ENCODE measurements around the gene BRF1.

- TF ChIP-seq, protein P1, sequence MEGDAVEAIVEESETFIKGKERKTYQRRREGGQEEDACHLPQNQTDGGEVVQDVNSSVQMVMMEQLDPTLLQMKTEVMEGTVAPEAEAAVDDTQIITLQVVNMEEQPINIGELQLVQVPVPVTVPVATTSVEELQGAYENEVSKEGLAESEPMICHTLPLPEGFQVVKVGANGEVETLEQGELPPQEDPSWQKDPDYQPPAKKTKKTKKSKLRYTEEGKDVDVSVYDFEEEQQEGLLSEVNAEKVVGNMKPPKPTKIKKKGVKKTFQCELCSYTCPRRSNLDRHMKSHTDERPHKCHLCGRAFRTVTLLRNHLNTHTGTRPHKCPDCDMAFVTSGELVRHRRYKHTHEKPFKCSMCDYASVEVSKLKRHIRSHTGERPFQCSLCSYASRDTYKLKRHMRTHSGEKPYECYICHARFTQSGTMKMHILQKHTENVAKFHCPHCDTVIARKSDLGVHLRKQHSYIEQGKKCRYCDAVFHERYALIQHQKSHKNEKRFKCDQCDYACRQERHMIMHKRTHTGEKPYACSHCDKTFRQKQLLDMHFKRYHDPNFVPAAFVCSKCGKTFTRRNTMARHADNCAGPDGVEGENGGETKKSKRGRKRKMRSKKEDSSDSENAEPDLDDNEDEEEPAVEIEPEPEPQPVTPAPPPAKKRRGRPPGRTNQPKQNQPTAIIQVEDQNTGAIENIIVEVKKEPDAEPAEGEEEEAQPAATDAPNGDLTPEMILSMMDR (IDR thresholded peaks at IDR 0.05), result no peak
- TF ChIP-seq EP300 (IDR thresholded peaks at IDR 0.05), result no peak
- no peak for TF ChIP-seq POLR2A (IDR thresholded peaks at IDR 0.05)
These were observed 100.7 kb downstream of the BRF1 start for GRCh38 chr14:105200074-105200473.
